Smooth muscle cell (in vitro differentiated cells): ENCODE measurements around the gene EFCAB13. TPM values are rescaled to one million over a fixed set of nuclear protein-coding genes. Genes with fewer than 3 reads are reported as not detected.
"Not testable (repeated sequence)": the region's sequence is repeated elsewhere in the genome, so short reads cannot be mapped to it uniquely, and the experiment has no call there.

Source experiments
- DNase-seq: peaks from one replicate; lab custom pipeline; 2025; ENCODE audit not compliant: unreplicated experiment; lab: John Stamatoyannopoulos, UW
- H2AFZ ChIP-seq: fragments of 200-600 bp; sonication (generic); 2 replicates; pipeline ENCODE4 v1.6.0; 2016; ENCODE audit warnings: antibody characterized with exemption, low read depth, mild to moderate bottlenecking
- H3F3A ChIP-seq: fragments of 200-600 bp; sonication (generic); 2 replicates; pipeline ENCODE4 v1.6.0; 2017; ENCODE audit warnings: antibody characterized with exemption, low read depth
- H3K27ac ChIP-seq: fragments of 200-600 bp; sonication (generic); 2 replicates; pipeline ENCODE4 v1.5.1; 2016; ENCODE audit warnings: low read depth, mild to moderate bottlenecking
- H3K27me3 ChIP-seq: fragments of 200-600 bp; sonication (generic); 2 replicates; pipeline ENCODE4 v1.6.1; 2016; ENCODE audit warnings: low read depth, mild to moderate bottlenecking
- H3K36me3 ChIP-seq: fragments of 200-600 bp; sonication (generic); 2 replicates; pipeline ENCODE4 v1.5.1; 2016; ENCODE audit warnings: low read depth
- H3K4me1 ChIP-seq: fragments of 200-600 bp; sonication (generic); 2 replicates; pipeline ENCODE4 v1.5.1; 2016; ENCODE audit warnings: low read depth
- H3K4me2 ChIP-seq: fragments of 200-600 bp; sonication (generic); 2 replicates; pipeline ENCODE4 v1.6.0; 2016; ENCODE audit warnings: mild to moderate bottlenecking
- H3K4me3 ChIP-seq: fragments of 200-600 bp; sonication (generic); 2 replicates; pipeline ENCODE4 v1.5.1; 2016; ENCODE audit warnings: mild to moderate bottlenecking
- H3K79me2 ChIP-seq: fragments of 200-600 bp; sonication (generic); 2 replicates; pipeline ENCODE4 v1.6.0; 2016; ENCODE audit warnings: low read depth, mild to moderate bottlenecking
- H3K9ac ChIP-seq: fragments of 200-600 bp; sonication (generic); 2 replicates; pipeline ENCODE4 v1.6.0; 2016; ENCODE audit warnings: low read depth
- H3K9me3 ChIP-seq: fragments of 200-600 bp; sonication (generic); replicated peaks from 2 replicates; pipeline ENCODE4 v1.5.1; 2016; ENCODE audit warnings: low read depth
- H4K20me1 ChIP-seq: fragments of 200-600 bp; sonication (generic); 2 replicates; pipeline ENCODE4 v1.6.0; 2016; ENCODE audit warnings: low read depth
- WGBS: methylation state at CpG from one replicate; pipeline ENCODE4 v1.1.7; 2016; ENCODE audit warnings: low lambda C conversion rate; 5-methylcytosine and 5-hydroxymethylcytosine counted together
- polyA plus RNA-seq: library from polyadenylated mRNA; unstranded; fragments of >200 nt; fragmentation: Nextera tagmentation; extraction: Ambion mirVana; gene quantifications from 2 replicates; pipeline ENCODE4 v1.2.1, GENCODE V29; 2016
- total RNA-seq: library from RNA; depleted of rRNA; stranded (reverse); fragments of >200 nt; gene quantifications from 2 replicates; pipeline ENCODE4 v1.2.3, GENCODE V29; 2014
- TF ChIP-seq, protein P1 (sequence below): fragments of 200-600 bp; sonication (generic); IDR thresholded peaks from 2 replicates; pipeline ENCODE4 v1.5.1; 2017; ENCODE audit warnings: borderline replicate concordance, mild to moderate bottlenecking, antibody characterized with exemption; ENCODE audit not compliant: insufficient read depth, poor library complexity, severe bottlenecking

Gene EFCAB13
- total and polyA plus RNA-seq, 2 experiments from 2014 or later: 1.2 to 4.6 TPM

DNA sequence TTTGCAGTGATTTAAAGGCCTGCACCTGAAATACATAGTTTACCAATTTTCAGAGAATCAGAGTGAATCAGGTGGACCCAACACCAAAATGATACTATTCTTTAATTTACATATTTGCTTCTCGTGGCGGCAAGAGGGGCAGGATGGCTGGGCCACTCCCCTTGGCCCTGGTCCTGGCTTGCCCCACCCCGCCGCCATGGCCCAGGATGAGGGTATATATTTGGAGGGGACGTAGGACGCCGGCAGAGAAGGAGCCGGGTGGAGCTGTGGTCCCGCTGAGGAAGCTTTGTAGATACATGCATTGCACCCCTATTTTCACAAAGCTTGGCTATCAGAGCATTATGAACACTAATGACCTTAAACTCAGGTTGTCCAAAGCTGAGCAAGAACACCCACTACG lies 43.5 kb downstream of the EFCAB13 start:
- Histone ChIP-seq H3K4me1 (no peaks in the 10 kb centered on the region), H3F3A (no peaks in the 10 kb centered on the region), H3K9ac (no peak overlapping the region), H3K36me3 (no peaks in the 10 kb centered on the region), H3K27ac (no peak overlapping the region), H3K4me2 (no peak overlapping the region), H4K20me1 (no peaks in the 10 kb centered on the region), H3K4me3 (no peak overlapping the region), H3K27me3 (no peaks in the 10 kb centered on the region), H3K79me2 (no peaks in the 10 kb centered on the region), H3K9me3 (no peaks in the 10 kb centered on the region), H2AFZ (no peak overlapping the region)
- TF ChIP-seq, protein P1, sequence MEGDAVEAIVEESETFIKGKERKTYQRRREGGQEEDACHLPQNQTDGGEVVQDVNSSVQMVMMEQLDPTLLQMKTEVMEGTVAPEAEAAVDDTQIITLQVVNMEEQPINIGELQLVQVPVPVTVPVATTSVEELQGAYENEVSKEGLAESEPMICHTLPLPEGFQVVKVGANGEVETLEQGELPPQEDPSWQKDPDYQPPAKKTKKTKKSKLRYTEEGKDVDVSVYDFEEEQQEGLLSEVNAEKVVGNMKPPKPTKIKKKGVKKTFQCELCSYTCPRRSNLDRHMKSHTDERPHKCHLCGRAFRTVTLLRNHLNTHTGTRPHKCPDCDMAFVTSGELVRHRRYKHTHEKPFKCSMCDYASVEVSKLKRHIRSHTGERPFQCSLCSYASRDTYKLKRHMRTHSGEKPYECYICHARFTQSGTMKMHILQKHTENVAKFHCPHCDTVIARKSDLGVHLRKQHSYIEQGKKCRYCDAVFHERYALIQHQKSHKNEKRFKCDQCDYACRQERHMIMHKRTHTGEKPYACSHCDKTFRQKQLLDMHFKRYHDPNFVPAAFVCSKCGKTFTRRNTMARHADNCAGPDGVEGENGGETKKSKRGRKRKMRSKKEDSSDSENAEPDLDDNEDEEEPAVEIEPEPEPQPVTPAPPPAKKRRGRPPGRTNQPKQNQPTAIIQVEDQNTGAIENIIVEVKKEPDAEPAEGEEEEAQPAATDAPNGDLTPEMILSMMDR: no peak
- WGBS: 94% methylated on average over 10 of the region's 10 CpGs
- no peak for DNase-seq

DNA sequence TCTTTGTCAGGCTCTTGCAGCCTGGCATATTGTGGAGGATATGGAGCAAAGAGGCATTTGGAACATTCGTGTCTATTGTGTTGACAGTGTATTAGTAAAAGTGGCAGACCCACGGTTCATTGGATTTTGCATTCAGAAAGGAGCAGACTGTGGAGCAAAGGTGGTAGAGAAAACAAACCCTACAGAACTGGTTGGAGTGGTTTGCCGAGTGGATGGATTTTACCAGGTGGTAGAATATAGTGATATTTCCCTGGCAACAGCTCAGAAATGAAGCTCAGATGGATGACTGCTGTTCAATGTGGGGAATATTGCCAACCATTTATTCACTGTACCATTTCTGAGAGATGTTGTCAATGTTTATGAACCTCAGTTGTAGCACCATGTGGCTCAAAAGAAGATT lies 44.5 kb downstream of the EFCAB13 start:
- Histone ChIP-seq H3K27me3 (no peaks in the 10 kb centered on the region), H3K9ac (no peak overlapping the region), H3K27ac (no peak overlapping the region), H3F3A (no peaks in the 10 kb centered on the region), H3K79me2 (no peaks in the 10 kb centered on the region), H3K36me3 (peaks cover 6% of the 10 kb centered on the region), H3K4me1 (no peaks in the 10 kb centered on the region), H3K4me3 (no peak overlapping the region), H3K4me2 (no peak overlapping the region), H3K9me3 (peaks cover 9% of the 10 kb centered on the region), H4K20me1 (no peaks in the 10 kb centered on the region), H2AFZ (no peak overlapping the region)
- TF ChIP-seq, protein P1: no peak
- WGBS: 88% methylated on average over 3 of the region's 3 CpGs
- no peak for DNase-seq

DNA sequence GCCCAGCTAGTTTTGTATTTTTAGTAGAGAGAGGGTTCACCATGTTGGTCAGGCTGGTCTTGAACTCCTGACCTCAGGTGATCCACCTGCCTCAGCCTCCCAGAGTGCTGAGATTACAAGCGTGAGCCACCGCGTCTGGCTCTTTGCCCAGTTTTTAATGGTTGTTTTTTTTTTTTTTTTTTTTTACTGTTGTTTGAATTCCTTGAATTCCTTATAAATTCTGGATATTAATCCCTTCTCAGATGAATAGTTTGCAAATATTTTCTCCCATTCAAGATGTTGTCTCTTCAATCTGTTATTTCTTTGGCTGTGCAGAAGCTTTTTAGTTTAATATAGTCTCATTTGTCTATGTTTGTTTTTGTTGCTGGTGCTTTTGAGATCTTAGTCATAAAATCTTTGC lies 47.1 kb downstream of the EFCAB13 start:
- not testable (repeated sequence) for H3K4me3 ChIP-seq, H3K36me3 ChIP-seq, H3K4me1 ChIP-seq, H3K27me3 ChIP-seq, H3K4me2 ChIP-seq, H3F3A ChIP-seq, H3K27ac ChIP-seq, H3K79me2 ChIP-seq, DNase-seq, H4K20me1 ChIP-seq, H3K9ac ChIP-seq, H2AFZ ChIP-seq
- 85% methylated on average over 3 of the region's 3 CpGs for WGBS
- peaks cover 10% of the 10 kb centered on the region for H3K9me3 ChIP-seq

DNA sequence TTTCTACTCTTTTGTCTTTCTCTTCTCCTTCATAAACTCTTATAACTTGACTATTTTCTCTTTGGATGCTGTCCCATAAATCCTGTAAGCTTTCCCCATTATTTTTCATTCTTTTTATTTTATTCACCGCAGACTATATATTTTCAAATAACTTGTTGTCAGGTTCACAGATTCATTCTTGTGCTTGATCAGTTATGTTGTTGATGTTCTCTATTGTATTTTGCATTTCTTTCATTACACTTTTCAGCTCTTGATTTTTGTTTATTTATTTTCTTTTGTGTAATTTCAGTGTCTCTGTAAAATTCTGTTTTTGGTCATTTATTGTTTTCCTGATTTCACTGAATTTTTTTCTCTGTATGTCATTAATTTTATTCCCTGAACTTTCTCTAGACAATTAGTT lies 49.2 kb downstream of the EFCAB13 start:
- no peak for DNase-seq
- no peak overlapping the region for H3K9ac ChIP-seq
- H3F3A ChIP-seq: no peaks in the 10 kb centered on the region
- TF ChIP-seq, protein P1: no peak
- H3K4me2 ChIP-seq: no peak overlapping the region
- no peak overlapping the region for H3K27ac ChIP-seq
- no peaks in the 10 kb centered on the region for H4K20me1 ChIP-seq
- H2AFZ ChIP-seq: no peak overlapping the region
- no peaks in the 10 kb centered on the region for H3K79me2 ChIP-seq
- H3K27me3 ChIP-seq: no peaks in the 10 kb centered on the region
- no peaks in the 10 kb centered on the region for H3K4me1 ChIP-seq
- 100% methylated on average over 1 of the region's 1 CpG for WGBS
- no peak overlapping the region for H3K4me3 ChIP-seq
- H3K36me3 ChIP-seq: peaks cover 6% of the 10 kb centered on the region
- H3K9me3 ChIP-seq: peaks cover 10% of the 10 kb centered on the region
